K562 (cell line): ENCODE data around the gene SPRING1. TPM values are rescaled to one million over a fixed set of nuclear protein-coding genes. Genes with fewer than 3 reads are reported as not detected.
A peak's percentile ranks its signal among the peaks of the same experiment; 100 is the strongest.

Source experiments
- C11orf30 ChIP-seq: fragments of 450-650 bp; IDR thresholded peaks from 2 replicates; pipeline ENCODE4 v1.6.1; 2016; ENCODE audit warnings: low read depth, mild to moderate bottlenecking
- CBX5 ChIP-seq: IDR thresholded peaks from 2 replicates; pipeline ENCODE4 v1.6.1; 2014; ENCODE audit warnings: low read depth, borderline replicate concordance
- CREBBP ChIP-seq: IDR thresholded peaks from one replicate; pipeline ENCODE4 v1.6.1; 2012; ENCODE audit warnings: low read depth, mild to moderate bottlenecking, control low read depth, inconsistent platforms, low read length
- CREM ChIP-seq: IDR thresholded peaks from 2 replicates; pipeline ENCODE4 v1.6.1; 2014; ENCODE audit warnings: antibody characterized with exemption, low read depth
- ESRRB ChIP-seq: fragments of 250-450 bp; sonication (Bioruptor Pico); IDR thresholded peaks from 2 replicates; pipeline ENCODE4 v1.5.0; 2020; ENCODE audit warnings: mild to moderate bottlenecking, moderate library complexity, borderline replicate concordance
- ETS2 ChIP-seq: IDR thresholded peaks from 2 replicates; pipeline ENCODE4 v1.6.1; 2016; ENCODE audit warnings: borderline replicate concordance, missing genetic modification characterization, mild to moderate bottlenecking, moderate library complexity, missing compliant biosample characterization; ENCODE audit not compliant: poor library complexity, severe bottlenecking
- IRF2 ChIP-seq: sonication (generic); formaldehyde crosslinking; IDR thresholded peaks from 2 replicates; pipeline ENCODE4 v1.8.1; 2022; ENCODE audit warnings: mild to moderate bottlenecking, missing genetic modification reagents
- KLF10 ChIP-seq: fragments of 250-450 bp; sonication (Bioruptor Pico); IDR thresholded peaks from 2 replicates; pipeline ENCODE4 v1.6.1; 2021; ENCODE audit warnings: matching md5 sums
- MYBL2 ChIP-seq, 2 experiments: fragments of 450-650 bp in 1 of 2; sonication (generic) in 1 of 2; formaldehyde crosslinking in 1 of 2; IDR thresholded peaks; 2 replicates each; pipeline versions ENCODE4 v1.6.1 to v1.8.1; 2017 to 2022; ENCODE audit warnings: borderline replicate concordance in 1 of 2, inconsistent platforms in 1 of 2, low read depth in 1 of 2, mild to moderate bottlenecking in 1 of 2, missing genetic modification reagents in 1 of 2, moderate library complexity in 1 of 2
- NCOA1 ChIP-seq: fragments of 450-650 bp; IDR thresholded peaks from 2 replicates; pipeline ENCODE4 v1.6.1; 2016; ENCODE audit warnings: low read depth
- PHB ChIP-seq: fragments of 250-450 bp; sonication (Bioruptor Pico); IDR thresholded peaks from 2 replicates; pipeline ENCODE4 v1.5.0; 2021
- RBM34 ChIP-seq: fragments of 200-400 bp; formaldehyde crosslinking; IDR thresholded peaks from 2 replicates; pipeline ENCODE4 v1.6.1; 2018; ENCODE audit warnings: low read length, borderline replicate concordance; ENCODE audit not compliant: insufficient read depth
- RBM39 ChIP-seq: fragments of 200-400 bp; formaldehyde crosslinking; optimal IDR thresholded peaks from 2 replicates; pipeline ENCODE3; 2018; ENCODE audit warnings: low read depth, low read length
- RCOR1 ChIP-seq, 2 experiments: IDR thresholded peaks; 2 replicates each; pipeline ENCODE4 v1.6.1; 2012; ENCODE audit warnings: low read depth in 2 of 2, low read length in 2 of 2, borderline replicate concordance in 1 of 2, improper control_type of control experiment in 1 of 2
- RFX5 ChIP-seq: IDR thresholded peaks from 2 replicates; pipeline ENCODE4 v1.6.1; 2011; ENCODE audit warnings: low read depth, mild to moderate bottlenecking, improper control_type of control experiment, low read length
- SMARCA4 ChIP-seq: fragments of 450-650 bp; IDR thresholded peaks from 2 replicates; pipeline ENCODE4 v1.6.1; 2016
- XRCC4 ChIP-seq: IDR thresholded peaks from one replicate; pipeline ENCODE4 v1.6.1; 2011; ENCODE audit not compliant: insufficient read depth, insufficient read length; ENCODE audit errors: extremely low read depth
- ZNF197 ChIP-seq: fragments of 200-800 bp; sonication (Bioruptor generic); IDR thresholded peaks from 2 replicates; pipeline ENCODE4 v1.6.1; 2016; ENCODE audit warnings: low read depth, missing genetic modification characterization, missing compliant biosample characterization
- ZNF41 ChIP-seq: fragments of 250-450 bp; sonication (Bioruptor Pico); conservative IDR thresholded peaks from 2 replicates; pipeline ENCODE4 v1.4.0; 2020; ENCODE audit warnings: mild to moderate bottlenecking
- ZNF436 ChIP-seq: fragments of 250-450, 450-650 bp; sonication (Bioruptor Pico); formaldehyde crosslinking; IDR thresholded peaks from 2 replicates; pipeline ENCODE4 v1.7.0; 2020; ENCODE audit warnings: mild to moderate bottlenecking
- ZNF507 ChIP-seq: conservative IDR thresholded peaks from 2 replicates; pipeline ENCODE4 v1.6.1; 2017; ENCODE audit warnings: missing genetic modification characterization, missing compliant biosample characterization
- polyA plus RNA-seq, 8 experiments: library from polyadenylated mRNA; depleted of rRNA in 4 of 8; stranded (reverse) in 5 of 8; unstranded in 3 of 8; fragments of >200 nt; fragmentation: Nextera tagmentation in 2 of 8; fragmentation: Illumina TruSeq in 1 of 8; extraction: Ambion mirVana in 2 of 8; extraction: Trizol in 1 of 8; gene quantifications; 2 replicates each; pipeline versions ENCODE4 v1.2.1 to v1.2.3, GENCODE V29; 2011 to 2014; ENCODE audit warnings: inconsistent platforms in 1 of 8, missing spikeins in 1 of 8
- total RNA-seq, 7 experiments: library from RNA; depleted of rRNA in 6 of 7; stranded (reverse); fragments of >200 nt in 6 of 7; fragmentation: Illumina TruSeq in 2 of 7; extraction: Trizol in 2 of 7; gene quantifications; 2 replicates each; pipeline versions ENCODE4 v1.2.1 to v1.2.3, GENCODE V29; 2011 to 2021; ENCODE audit warnings: low replicate concordance in 1 of 7
- TF ChIP-seq, protein P1 (sequence below): fragments of 450-650 bp; formaldehyde crosslinking; conservative IDR thresholded peaks from 2 replicates; pipeline ENCODE4 v1.4.0; 2022; ENCODE audit warnings: mild to moderate bottlenecking, missing genetic modification characterization
- TF ChIP-seq, protein P2 (sequence below): fragments of 150-350 bp; conservative IDR thresholded peaks from 2 replicates; pipeline ENCODE4 v1.6.1; 2014; ENCODE audit warnings: low read length
- TF ChIP-seq, protein P3 (sequence below): fragments of 450-650 bp; conservative IDR thresholded peaks from 2 replicates; pipeline ENCODE4 v1.6.1; 2016; ENCODE audit warnings: missing genetic modification characterization, low read depth, mild to moderate bottlenecking, control low read depth, missing compliant biosample characterization

SPRING1 gene
- total and polyA plus RNA-seq, 9 of the 15 experiments (the other 6 are each of a cell fraction or from before 2014, with no cell fraction given), result 1.1 to 20.0 (median 8.0) TPM

DNA sequence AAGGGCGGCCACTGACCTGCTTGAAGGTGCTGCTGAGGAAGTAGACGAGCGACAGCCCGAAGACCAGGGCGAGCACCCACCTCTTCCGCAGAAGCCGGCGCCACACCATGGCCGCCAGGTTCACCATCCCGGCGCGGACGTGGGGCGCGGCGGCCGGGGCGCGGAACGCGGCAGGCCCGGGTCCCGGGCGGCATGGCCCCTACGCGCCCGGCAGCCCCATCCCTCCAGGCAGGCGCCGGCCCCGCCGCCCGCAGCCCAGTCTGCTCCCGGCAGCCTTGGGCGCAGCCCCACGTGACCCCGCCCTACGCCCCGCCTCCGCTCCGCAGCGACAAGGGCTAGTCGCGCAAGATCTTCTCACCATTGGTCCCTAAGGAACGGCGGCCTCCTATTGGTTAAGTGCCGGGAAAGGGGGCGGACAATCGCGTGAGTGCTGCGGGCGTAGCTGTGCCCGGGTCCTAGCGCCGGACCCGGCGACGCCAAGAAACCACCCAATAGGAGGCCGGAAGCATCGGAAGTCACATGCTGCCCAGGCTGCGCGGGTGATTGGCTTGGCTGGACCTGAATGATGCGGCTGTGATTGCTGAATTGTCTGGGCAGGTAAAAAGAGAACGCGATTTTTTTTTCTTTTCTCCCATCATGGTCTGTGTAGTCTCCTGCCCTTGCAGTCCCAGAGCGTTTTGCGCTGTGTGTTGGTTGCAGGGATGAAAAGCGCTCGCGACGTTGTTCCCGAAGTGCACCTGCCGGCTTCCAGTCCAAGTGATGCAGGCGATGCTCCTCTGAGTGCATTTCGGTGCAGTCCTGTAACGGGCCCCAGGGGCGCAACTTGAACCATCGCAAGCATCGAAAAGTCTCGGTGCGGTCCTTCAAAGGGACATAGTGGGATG, at the start of gene SPRING1, which contains the start of gene RNFT2 (continued):
- TF ChIP-seq, protein P1, sequence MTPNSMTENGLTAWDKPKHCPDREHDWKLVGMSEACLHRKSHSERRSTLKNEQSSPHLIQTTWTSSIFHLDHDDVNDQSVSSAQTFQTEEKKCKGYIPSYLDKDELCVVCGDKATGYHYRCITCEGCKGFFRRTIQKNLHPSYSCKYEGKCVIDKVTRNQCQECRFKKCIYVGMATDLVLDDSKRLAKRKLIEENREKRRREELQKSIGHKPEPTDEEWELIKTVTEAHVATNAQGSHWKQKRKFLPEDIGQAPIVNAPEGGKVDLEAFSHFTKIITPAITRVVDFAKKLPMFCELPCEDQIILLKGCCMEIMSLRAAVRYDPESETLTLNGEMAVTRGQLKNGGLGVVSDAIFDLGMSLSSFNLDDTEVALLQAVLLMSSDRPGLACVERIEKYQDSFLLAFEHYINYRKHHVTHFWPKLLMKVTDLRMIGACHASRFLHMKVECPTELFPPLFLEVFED, result no peak
- TF ChIP-seq RBM39 (no peak), RCOR1 (IDR thresholded peaks at IDR 0.05; ENCODE audit: borderline replicate concordance in 1 of 2, low read depth in 2 of 2, low read length in 2 of 2) (peak; percentile 34 to 96), NCOA1 (peak; percentile 45; the same call in 1 of the 2 replicates), ZNF197 (0 out of 2 replicates have a peak, but pooled peaks have one; percentile 31), ESRRB (CRISPR knock-in tag) (no peak), SMARCA4 (no peak), ZNF436 (CRISPR knock-in tag) (no peak), CREBBP (no peak), MYBL2 (IDR thresholded peaks at IDR 0.05; ENCODE audit: low read depth) (no peak), MYBL2 (CRISPR knock-in tag; IDR thresholded peaks at IDR 0.05; ENCODE audit: borderline replicate concordance) (no peak), ZNF507 (tag) (no peak), C11orf30 (peak; percentile 77), ETS2 (no peak), IRF2 (CRISPR knock-in tag) (no peak), KLF10 (no peak), XRCC4 (no peak), CREM (peak; percentile 96), CBX5 (no peak), RFX5 (no peak), RBM34 (no peak), PHB (no peak), ZNF41 (CRISPR knock-in tag) (no peak)
- TF ChIP-seq, protein P2, sequence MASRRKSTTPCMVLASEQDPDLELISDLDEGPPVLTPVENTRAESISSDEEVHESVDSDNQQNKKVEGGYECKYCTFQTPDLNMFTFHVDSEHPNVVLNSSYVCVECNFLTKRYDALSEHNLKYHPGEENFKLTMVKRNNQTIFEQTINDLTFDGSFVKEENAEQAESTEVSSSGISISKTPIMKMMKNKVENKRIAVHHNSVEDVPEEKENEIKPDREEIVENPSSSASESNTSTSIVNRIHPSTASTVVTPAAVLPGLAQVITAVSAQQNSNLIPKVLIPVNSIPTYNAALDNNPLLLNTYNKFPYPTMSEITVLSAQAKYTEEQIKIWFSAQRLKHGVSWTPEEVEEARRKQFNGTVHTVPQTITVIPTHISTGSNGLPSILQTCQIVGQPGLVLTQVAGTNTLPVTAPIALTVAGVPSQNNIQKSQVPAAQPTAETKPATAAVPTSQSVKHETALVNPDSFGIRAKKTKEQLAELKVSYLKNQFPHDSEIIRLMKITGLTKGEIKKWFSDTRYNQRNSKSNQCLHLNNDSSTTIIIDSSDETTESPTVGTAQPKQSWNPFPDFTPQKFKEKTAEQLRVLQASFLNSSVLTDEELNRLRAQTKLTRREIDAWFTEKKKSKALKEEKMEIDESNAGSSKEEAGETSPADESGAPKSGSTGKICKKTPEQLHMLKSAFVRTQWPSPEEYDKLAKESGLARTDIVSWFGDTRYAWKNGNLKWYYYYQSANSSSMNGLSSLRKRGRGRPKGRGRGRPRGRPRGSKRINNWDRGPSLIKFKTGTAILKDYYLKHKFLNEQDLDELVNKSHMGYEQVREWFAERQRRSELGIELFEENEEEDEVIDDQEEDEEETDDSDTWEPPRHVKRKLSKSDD, result no peak
- TF ChIP-seq, protein P3, sequence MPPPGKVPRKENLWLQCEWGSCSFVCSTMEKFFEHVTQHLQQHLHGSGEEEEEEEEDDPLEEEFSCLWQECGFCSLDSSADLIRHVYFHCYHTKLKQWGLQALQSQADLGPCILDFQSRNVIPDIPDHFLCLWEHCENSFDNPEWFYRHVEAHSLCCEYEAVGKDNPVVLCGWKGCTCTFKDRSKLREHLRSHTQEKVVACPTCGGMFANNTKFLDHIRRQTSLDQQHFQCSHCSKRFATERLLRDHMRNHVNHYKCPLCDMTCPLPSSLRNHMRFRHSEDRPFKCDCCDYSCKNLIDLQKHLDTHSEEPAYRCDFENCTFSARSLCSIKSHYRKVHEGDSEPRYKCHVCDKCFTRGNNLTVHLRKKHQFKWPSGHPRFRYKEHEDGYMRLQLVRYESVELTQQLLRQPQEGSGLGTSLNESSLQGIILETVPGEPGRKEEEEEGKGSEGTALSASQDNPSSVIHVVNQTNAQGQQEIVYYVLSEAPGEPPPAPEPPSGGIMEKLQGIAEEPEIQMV, result no peak
